Neural progenitor cell (in vitro differentiated cells): ENCODE data around the gene FAM53B.

Experiments used
- EZH2 ChIP-seq: fragments of 200-600 bp; sonication (generic); IDR thresholded peaks from 2 replicates; pipeline ENCODE4 v1.6.1; 2017; ENCODE audit warnings: antibody characterized with exemption, mild to moderate bottlenecking, moderate library complexity
- TF ChIP-seq, protein P1 (sequence below): fragments of 200-600 bp; sonication (generic); IDR thresholded peaks from 2 replicates; pipeline ENCODE4 v1.5.1; 2017; ENCODE audit warnings: antibody characterized with exemption, mild to moderate bottlenecking

DNA sequence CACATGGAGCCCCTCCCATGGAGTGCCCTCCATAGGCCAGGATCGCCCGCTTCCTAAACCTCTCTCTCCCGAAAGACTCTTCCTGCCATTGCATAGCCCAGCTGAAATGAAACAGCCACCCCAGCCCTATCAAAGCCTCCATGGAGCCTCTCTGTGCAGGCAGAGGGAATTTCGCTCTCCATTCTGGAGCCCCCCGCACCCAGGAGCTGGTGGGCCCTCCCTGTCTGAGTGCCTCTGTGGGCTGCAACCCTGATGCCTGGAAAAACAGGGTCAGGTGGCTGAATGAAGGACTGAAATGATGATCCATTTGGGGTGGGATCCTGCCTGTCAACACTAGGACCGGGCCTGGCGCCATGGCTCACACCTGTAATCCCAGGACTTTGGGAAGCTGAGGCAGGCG lies 106.4 kb downstream of the FAM53B start:
- TF ChIP-seq, protein P1, sequence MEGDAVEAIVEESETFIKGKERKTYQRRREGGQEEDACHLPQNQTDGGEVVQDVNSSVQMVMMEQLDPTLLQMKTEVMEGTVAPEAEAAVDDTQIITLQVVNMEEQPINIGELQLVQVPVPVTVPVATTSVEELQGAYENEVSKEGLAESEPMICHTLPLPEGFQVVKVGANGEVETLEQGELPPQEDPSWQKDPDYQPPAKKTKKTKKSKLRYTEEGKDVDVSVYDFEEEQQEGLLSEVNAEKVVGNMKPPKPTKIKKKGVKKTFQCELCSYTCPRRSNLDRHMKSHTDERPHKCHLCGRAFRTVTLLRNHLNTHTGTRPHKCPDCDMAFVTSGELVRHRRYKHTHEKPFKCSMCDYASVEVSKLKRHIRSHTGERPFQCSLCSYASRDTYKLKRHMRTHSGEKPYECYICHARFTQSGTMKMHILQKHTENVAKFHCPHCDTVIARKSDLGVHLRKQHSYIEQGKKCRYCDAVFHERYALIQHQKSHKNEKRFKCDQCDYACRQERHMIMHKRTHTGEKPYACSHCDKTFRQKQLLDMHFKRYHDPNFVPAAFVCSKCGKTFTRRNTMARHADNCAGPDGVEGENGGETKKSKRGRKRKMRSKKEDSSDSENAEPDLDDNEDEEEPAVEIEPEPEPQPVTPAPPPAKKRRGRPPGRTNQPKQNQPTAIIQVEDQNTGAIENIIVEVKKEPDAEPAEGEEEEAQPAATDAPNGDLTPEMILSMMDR, result no peak
- TF ChIP-seq EZH2, result no peak
